Activated naive CD8-positive, alpha-beta T cell treated with anti-CD3 and anti-CD28 coated beads for 36 hours (primary cell): ENCODE measurements around the gene ECEL1. TPM values are rescaled to one million over a fixed set of nuclear protein-coding genes. Genes with fewer than 3 reads are reported as not detected.
"Not testable (repeated sequence)": the region's sequence is repeated elsewhere in the genome, so short reads cannot be mapped to it uniquely, and the experiment has no call there.

Source experiments
- DNase-seq: peaks from one replicate; pipeline ENCODE4 v3.0.0; 2021
- H3K27ac Mint-ChIP-seq: one replicate; pipeline ENCODE4 v1.8.0; 2022; ENCODE audit warnings: mild to moderate bottlenecking, moderate library complexity, mixed read lengths
- H3K27me3 Mint-ChIP-seq: one replicate; pipeline ENCODE4 v1.8.0; 2022; ENCODE audit warnings: mild to moderate bottlenecking, mixed read lengths
- H3K36me3 Mint-ChIP-seq: one replicate; pipeline ENCODE4 v1.8.0; 2021; ENCODE audit warnings: mild to moderate bottlenecking, mixed read lengths
- H3K4me1 Mint-ChIP-seq: one replicate; pipeline ENCODE4 v1.8.0; 2021; ENCODE audit warnings: mixed read lengths
- H3K4me3 Mint-ChIP-seq: one replicate; pipeline ENCODE4 v1.8.0; 2022; ENCODE audit warnings: mild to moderate bottlenecking, moderate library complexity, mixed read lengths
- H3K9me3 Mint-ChIP-seq: one replicate; pipeline ENCODE4 v1.8.0; 2022; ENCODE audit warnings: mixed read lengths
- total RNA-seq, 2 experiments: library from RNA; stranded (reverse); gene quantifications; one replicate each; pipeline ENCODE4 v1.2.3, GENCODE V29; 2021

ECEL1 gene
- total RNA-seq, 2 experiments from 2014 or later = 0.12 to 0.14 TPM

DNA sequence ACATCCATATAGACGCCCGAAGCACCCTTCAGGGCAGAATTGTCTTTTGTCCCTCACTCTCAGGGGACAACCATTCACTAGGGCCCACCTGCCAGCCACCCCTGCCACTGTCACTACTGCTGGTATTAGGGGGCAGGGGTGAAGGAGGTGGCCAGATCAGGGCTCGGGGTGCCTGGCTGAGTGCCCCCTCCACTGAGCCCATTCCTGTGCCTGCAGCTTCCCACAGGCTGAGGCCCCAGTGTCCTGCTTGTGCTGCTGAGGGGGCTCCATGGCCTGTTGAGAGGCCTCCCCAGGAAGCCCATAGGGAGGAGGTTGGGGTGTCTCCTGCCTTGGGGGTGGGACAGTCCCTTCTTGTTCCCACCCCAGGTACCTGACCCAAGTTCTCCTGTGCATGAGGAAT, 36.0 kb downstream of the ECEL1 start:
- not testable (repeated sequence) for H3K27ac Mint-ChIP-seq, H3K4me3 Mint-ChIP-seq, DNase-seq, H3K27me3 Mint-ChIP-seq, H3K9me3 Mint-ChIP-seq, H3K36me3 Mint-ChIP-seq
- H3K4me1 Mint-ChIP-seq = peaks cover 12% of the 10 kb centered on the region

GRCh38 chr2:232449964-232450363, 37.7 kb downstream of the ECEL1 start:
- no peak overlapping the region for H3K27ac Mint-ChIP-seq
- DNase-seq = no peak
- no peaks in the 10 kb centered on the region for H3K9me3 Mint-ChIP-seq
- H3K4me1 Mint-ChIP-seq = peaks cover 12% of the 10 kb centered on the region
- H3K27me3 Mint-ChIP-seq = no peaks in the 10 kb centered on the region
- no peak overlapping the region for H3K4me3 Mint-ChIP-seq
- no peaks in the 10 kb centered on the region for H3K36me3 Mint-ChIP-seq

DNA sequence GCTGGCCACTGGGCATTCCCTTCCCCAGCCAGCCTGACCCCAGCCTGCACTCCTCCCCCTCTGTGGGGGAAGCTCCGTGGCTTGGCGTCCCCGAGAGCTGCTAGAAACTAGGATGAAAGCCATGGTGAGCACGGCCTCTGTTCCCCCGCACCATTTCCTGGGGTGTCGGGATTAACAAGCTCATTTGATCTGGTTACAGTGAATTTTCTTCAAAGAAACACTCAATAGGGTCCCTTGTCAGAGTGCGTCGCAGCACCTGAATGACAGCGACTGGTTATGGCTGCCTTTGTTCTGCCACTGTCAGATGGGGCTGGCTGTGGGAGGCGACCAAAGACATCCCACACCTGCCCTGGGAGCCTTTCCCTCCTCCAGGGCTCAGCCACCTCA, 39.3 kb downstream of the ECEL1 start:
- Mint-ChIP-seq H3K27me3 (no peaks in the 10 kb centered on the region), H3K9me3 (no peaks in the 10 kb centered on the region), H3K27ac (no peak overlapping the region), H3K4me1 (peaks cover 12% of the 10 kb centered on the region), H3K36me3 (no peaks in the 10 kb centered on the region), H3K4me3 (no peak overlapping the region)
- no peak for DNase-seq

DNA sequence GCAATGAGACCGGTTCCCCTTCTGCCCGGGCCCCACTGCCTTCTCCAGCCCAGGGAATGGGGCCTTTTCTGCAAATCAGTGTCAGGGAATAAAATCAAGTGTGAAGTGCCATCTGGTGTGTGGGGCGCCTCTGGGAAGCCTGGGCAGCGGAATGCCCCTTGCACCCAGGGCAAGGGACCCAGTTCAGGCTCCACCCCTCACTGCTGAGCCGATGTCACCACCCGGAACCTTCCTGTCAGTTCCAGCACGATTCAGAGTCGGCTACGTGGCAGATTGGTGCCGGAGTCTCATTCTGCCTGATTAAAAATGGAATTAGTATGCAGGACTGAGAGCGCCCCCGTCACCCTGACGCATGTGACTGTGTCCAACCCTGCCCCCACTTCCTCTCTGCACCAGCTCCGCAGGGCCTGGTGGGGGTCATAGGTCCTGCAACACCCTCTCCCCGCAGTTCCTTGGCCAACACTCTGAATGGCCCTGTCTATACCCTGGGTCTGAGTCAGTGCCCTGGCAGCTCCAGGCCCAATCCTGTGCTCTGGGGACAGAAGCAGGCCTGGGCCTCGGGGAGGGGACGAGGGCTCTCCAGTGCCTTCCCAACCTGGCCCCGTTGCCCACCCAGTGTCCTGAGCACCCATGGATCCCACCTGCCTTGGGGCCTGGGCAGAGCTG, 39.9 kb downstream of the ECEL1 start:
- Mint-ChIP-seq H3K36me3 (no peaks in the 10 kb centered on the region), H3K27ac (no peak overlapping the region), H3K4me3 (no peak overlapping the region), H3K27me3 (no peaks in the 10 kb centered on the region), H3K9me3 (no peaks in the 10 kb centered on the region), H3K4me1 (peaks cover 12% of the 10 kb centered on the region)
- no peak for DNase-seq

DNA sequence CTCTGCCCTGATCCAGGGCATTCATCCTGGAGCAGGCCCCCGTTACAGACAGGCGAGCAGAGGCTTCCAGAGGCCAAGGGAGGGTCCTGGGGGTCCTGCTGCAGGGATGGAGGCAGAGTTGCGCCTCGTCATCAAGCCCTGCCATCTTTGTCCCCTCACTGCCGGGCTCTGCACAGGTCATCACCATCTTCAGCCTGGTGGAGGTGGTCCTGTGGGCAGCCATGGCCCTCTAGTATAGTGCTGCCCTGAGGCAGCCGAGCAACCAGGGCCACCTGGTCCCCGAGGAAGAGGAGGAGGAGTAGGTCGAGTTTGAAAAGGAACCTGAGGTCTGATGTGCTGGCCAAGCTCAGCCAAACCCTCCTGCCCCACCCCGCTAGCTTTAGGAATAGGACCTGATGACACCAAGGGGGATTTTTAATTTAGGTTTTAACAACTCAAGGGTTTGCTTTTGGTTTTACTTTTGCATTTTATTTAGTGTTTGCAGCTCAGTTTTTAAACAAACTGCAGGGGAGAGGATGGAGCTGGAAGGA, 40.5 kb downstream of the ECEL1 start:
- Mint-ChIP-seq H3K27me3 (no peaks in the 10 kb centered on the region), H3K27ac (peak overlapping the region; percentile 20), H3K9me3 (no peaks in the 10 kb centered on the region), H3K4me1 (peaks cover 12% of the 10 kb centered on the region), H3K36me3 (no peaks in the 10 kb centered on the region), H3K4me3 (no peak overlapping the region)
- DNase-seq = no peak

- not testable (repeated sequence) for H3K27me3 Mint-ChIP-seq, H3K36me3 Mint-ChIP-seq, H3K9me3 Mint-ChIP-seq, H3K27ac Mint-ChIP-seq, DNase-seq, H3K4me3 Mint-ChIP-seq
- peaks cover 12% of the 10 kb centered on the region for H3K4me1 Mint-ChIP-seq
Measured at GRCh38 chr2:232446266-232446777, 41.3 kb downstream of the ECEL1 start.

DNA sequence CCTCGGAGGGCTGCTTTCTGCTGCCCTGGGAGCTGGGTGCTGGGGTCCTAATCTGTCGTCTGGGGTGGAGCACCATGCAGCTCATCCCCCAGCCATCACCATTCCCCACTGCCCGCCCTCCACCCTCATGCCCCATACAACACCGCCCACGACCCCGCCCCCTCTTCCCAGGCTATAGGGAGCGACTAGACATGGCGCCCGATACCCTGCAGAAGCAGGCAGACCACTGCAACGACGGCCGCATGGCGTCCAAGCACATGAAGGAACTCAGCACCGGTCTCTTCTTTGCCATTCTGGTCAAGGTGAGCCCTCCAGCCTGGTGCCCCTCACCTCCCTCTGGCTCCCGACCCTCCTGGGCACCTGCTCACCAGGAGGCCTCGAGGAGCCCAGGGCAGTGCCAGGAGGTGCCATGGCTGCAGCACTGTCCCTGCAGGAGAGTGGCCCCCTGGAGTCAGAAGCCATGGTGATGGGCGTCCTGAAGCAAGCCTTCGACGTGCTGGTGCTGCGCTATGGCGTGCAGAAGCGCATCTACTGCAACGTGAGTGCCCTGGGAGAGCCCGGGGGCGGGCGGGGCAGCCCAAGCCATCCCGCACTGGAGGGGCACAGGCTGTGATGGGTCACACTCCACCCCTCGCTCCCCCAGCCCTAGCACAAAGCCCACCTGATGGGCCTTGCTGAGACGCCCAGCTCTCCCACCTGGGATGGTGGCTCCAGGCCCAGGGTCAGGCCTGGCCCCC, 42.3 kb downstream of the ECEL1 start:
- H3K36me3 Mint-ChIP-seq, H3K27me3 Mint-ChIP-seq, DNase-seq: not testable (repeated sequence)

DNA sequence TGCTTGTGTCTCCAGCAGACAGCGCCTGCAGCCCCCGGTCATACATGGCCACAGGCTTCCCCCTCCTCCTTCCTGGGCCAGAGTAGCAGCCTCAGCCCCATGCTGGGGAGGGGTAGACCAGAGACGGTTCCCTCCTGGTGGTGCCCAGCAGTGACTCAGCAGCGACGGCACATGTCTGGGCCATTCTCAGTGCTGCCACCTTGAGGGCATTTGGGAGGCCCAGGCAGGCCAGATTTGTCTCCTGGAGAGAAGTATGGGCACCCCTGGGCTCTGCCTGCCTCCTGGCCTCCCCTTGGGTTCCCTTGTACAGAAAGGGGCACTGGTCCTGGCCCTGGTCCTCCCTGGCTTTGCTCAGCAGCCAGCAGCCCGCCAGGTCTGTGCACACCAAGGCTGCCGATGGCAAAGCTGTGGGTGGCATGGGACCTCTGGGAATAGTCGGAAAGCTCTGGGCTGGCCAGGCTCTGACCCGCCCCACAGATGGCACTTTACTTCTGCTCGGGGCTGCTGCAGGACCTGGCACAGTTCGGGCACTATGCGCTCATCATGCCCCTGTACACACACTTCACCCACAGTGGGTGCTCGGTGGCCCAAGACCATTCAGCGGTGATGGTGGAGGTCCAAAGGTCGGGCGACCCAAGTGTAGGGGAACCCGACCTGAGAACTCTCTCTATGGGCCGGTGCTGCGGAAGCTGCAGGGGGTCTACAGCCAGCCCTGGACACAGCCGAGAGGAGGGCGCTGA, 43.1 kb downstream of the ECEL1 start:
- peaks cover 9% of the 10 kb centered on the region for H3K4me1 Mint-ChIP-seq
- no peak overlapping the region for H3K27ac Mint-ChIP-seq
- H3K27me3 Mint-ChIP-seq = no peaks in the 10 kb centered on the region
- peak; percentile 74 for DNase-seq
- H3K36me3 Mint-ChIP-seq = no peaks in the 10 kb centered on the region
- H3K4me3 Mint-ChIP-seq = no peak overlapping the region
- no peaks in the 10 kb centered on the region for H3K9me3 Mint-ChIP-seq

More for the DNA sequence above, 42.3 kb downstream of the ECEL1 start:
- H3K27ac Mint-ChIP-seq, H3K9me3 Mint-ChIP-seq, H3K4me3 Mint-ChIP-seq: not testable (repeated sequence)
- H3K4me1 Mint-ChIP-seq = peaks cover 11% of the 10 kb centered on the region

DNA sequence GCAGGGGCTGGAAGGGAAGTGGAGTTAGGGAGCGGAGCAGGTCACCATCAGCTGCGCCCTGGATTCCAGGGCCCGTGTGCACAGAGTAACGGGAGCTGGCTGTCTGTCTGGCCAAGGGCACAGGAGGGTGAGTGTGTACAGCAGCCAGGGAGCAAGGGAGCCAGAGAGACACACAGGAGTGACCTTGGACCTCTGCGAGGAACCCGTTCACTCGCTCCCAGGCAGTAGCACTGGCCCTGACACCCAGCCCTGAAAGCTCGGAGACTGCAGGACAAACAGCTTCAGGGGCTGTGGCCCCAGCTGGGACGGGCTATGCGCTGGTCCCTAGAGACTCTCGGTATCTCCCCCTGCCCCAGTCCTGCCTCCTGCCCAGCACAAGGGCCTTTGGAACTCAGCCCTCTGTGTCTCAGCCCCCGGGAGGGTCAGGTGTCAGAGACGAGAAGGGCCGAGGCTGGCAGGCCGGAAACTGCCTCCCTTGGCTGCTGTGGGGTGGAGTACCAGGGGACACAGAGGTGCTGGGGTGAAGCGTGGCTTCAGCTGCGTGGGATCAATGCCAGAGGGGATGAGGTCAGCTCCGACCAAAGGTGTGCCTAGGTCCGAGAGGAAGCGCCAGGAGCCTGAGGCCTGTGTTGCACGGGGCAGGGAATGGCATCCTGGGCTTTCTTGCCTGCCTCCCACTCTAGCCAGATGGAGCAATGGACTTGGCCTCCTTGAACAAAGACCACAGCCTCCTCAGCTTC, 43.8 kb downstream of the ECEL1 start:
- not testable (repeated sequence) for H3K4me1 Mint-ChIP-seq, H3K27me3 Mint-ChIP-seq, DNase-seq, H3K9me3 Mint-ChIP-seq, H3K4me3 Mint-ChIP-seq, H3K27ac Mint-ChIP-seq, H3K36me3 Mint-ChIP-seq

DNA sequence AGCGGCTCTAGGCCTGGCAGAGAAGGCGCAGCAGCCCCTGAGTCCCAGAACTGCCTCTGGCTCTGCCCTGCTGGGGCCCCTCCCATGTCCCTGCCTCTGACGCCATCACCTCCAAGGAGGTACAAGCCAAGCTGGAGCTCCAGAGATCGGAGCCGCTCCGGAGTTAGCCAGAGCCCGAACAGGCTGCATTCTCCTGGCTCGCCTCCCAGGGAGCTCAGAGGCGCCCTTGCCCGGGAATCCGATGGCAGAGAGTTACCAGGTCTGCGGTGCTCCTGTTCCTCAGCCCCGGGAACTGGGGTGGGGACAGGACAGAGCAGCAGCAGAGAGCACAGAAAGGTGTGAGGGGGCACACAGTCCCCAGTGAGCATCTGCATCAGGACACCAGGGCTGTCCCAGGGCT, 44.6 kb downstream of the ECEL1 start:
- not testable (repeated sequence) for H3K4me3 Mint-ChIP-seq, H3K4me1 Mint-ChIP-seq, H3K27ac Mint-ChIP-seq, DNase-seq, H3K9me3 Mint-ChIP-seq, H3K27me3 Mint-ChIP-seq, H3K36me3 Mint-ChIP-seq

- not testable (repeated sequence) for H3K36me3 Mint-ChIP-seq, H3K4me1 Mint-ChIP-seq, H3K27me3 Mint-ChIP-seq, DNase-seq, H3K27ac Mint-ChIP-seq, H3K4me3 Mint-ChIP-seq, H3K9me3 Mint-ChIP-seq
Measured at GRCh38 chr2:232442431-232442830, 45.2 kb downstream of the ECEL1 start.

GRCh38 chr2:232441922-232442321, 45.7 kb downstream of the ECEL1 start:
- not testable (repeated sequence) for H3K4me1 Mint-ChIP-seq, H3K27me3 Mint-ChIP-seq, H3K27ac Mint-ChIP-seq, H3K4me3 Mint-ChIP-seq, H3K9me3 Mint-ChIP-seq, H3K36me3 Mint-ChIP-seq, DNase-seq

- Mint-ChIP-seq H3K36me3 (no peaks in the 10 kb centered on the region), H3K4me3 (no peak overlapping the region), H3K27ac (no peak overlapping the region), H3K9me3 (no peaks in the 10 kb centered on the region), H3K27me3 (no peaks in the 10 kb centered on the region), H3K4me1 (no peaks in the 10 kb centered on the region)
- DNase-seq = no peak
Measured at GRCh38 chr2:232441147-232441651, 46.4 kb downstream of the ECEL1 start.

DNA sequence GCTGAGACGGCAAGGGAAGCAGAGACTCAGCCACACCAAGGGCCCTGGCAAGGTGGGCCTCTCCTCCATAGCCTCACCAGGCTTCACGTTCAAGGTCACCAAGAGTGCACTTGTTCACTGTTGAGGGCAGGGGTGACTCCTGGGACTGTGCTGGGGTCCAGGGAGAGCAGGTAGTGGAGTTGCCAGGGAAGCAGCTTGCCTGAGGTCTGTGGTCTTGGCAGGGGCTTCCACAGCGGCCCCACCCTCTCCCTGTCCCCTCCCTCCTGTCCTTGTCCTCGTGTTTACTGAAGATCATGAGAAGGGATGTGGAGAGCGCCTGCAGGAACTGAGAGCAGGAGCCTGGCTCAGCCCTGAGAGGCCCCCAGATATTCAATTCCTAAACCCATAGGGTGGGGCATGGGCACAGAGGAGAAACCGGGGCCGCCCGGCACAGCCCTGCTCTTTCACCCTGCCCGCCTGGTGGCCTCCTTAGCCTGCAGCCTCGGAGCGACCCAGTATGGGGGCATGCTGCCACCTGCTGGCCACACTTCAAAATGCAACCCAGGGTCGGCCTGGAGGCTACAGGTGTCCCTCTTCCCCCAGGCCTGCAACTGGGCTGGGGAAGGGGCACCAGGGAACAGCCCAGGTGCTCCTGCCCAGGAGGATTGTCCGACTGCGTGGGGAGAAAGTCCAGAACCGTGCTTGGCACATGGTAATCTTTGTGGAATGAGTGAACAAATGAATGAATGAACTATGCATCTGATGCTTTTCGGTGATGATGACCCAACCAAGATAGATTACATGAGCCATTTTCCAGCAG, 47.2 kb downstream of the ECEL1 start:
- not testable (repeated sequence) for H3K4me1 Mint-ChIP-seq, H3K27ac Mint-ChIP-seq, H3K9me3 Mint-ChIP-seq, H3K36me3 Mint-ChIP-seq, H3K4me3 Mint-ChIP-seq, H3K27me3 Mint-ChIP-seq
- DNase-seq = peak; percentile 87
